ENCODE results near the gene GATC.

Gene GATC

DNA sequence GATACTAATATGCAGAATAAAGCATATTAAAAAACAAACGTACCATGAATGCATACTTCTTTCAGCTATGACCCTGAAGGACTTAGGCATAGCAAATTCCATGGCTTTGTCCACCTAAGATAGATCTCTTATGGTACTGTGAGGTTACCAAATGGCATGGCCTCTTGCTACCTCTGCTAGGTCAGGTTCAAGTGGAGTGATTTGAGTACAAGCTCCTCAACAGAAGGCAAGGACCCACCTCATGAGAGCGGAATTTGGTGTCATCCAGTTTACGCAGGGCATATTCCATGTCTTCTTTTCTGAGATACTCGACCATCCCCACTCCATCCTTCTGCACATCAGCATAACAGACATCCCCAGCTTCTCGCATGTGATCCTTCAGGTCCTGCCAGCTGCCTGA, 17.5 kb downstream of the GATC start:
- no peaks in the 10 kb centered on the region for H3K9me3 ChIP-seq (ENCODE audit: insufficient read depth, low read length, severe bottlenecking)
- H4K20me1 ChIP-seq (ENCODE audit: insufficient read depth, low read length): peaks cover 57% of the 10 kb centered on the region
- no peak overlapping the region for H3K4me3 ChIP-seq (ENCODE audit: low read depth in 1 of 2, low read length in 2 of 2)
- no peaks in the 10 kb centered on the region for H3K27me3 ChIP-seq (ENCODE audit: insufficient read depth, low read length, poor library complexity)
- peaks cover 87% of the 10 kb centered on the region for H3K36me3 ChIP-seq (ENCODE audit: insufficient read depth, low read length)
- TF ChIP-seq EZH2 (IDR thresholded peaks at IDR 0.05; ENCODE audit: borderline replicate concordance, low read depth, low read length, severe bottlenecking): no peak
- TF ChIP-seq, protein P1, sequence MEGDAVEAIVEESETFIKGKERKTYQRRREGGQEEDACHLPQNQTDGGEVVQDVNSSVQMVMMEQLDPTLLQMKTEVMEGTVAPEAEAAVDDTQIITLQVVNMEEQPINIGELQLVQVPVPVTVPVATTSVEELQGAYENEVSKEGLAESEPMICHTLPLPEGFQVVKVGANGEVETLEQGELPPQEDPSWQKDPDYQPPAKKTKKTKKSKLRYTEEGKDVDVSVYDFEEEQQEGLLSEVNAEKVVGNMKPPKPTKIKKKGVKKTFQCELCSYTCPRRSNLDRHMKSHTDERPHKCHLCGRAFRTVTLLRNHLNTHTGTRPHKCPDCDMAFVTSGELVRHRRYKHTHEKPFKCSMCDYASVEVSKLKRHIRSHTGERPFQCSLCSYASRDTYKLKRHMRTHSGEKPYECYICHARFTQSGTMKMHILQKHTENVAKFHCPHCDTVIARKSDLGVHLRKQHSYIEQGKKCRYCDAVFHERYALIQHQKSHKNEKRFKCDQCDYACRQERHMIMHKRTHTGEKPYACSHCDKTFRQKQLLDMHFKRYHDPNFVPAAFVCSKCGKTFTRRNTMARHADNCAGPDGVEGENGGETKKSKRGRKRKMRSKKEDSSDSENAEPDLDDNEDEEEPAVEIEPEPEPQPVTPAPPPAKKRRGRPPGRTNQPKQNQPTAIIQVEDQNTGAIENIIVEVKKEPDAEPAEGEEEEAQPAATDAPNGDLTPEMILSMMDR (IDR thresholded peaks at IDR 0.05; ENCODE audit: borderline replicate concordance, extremely low read depth, low read length, poor library complexity, severe bottlenecking): no peak
- peaks cover 27% of the 10 kb centered on the region for H3K4me1 ChIP-seq (ENCODE audit: insufficient read depth, low read length)
- H2AFZ ChIP-seq (ENCODE audit: low read depth, low read length): no peak overlapping the region
- H3K27ac ChIP-seq (ENCODE audit: low read length): no peak overlapping the region
- DNase-seq (no peak), ATAC-seq (ENCODE audit: insufficient read depth, low read depth) (no peak)
- H3K4me2 ChIP-seq (ENCODE audit: insufficient read depth, low read length): no peak overlapping the region
- H3K9ac ChIP-seq (ENCODE audit: low read depth, low read length): no peak overlapping the region
- peaks cover 74% of the 10 kb centered on the region for H3K79me2 ChIP-seq (ENCODE audit: insufficient read depth, low read length)

DNA sequence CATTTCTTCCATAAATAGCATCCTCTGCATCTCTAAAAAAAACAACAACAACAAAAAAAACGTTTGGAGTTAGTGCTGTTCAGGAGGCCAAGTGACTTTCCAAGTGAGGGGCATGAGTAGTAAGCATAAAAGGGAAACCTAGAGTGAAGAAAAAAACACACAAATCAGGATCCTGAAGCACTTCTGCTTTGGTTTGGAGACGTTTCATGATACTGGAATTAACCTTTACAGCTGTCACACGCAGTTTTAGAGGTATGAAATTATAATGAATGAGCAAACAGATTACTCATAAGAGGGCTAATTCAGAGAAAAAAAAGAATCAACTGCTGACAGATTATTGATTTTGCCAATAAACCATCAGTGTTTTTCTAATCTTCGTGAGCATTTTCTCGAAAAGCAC, 19.5 kb downstream of the GATC start:
- no peak overlapping the region for H2AFZ ChIP-seq (ENCODE audit: low read depth, low read length)
- TF ChIP-seq, protein P1 (IDR thresholded peaks at IDR 0.05; ENCODE audit: borderline replicate concordance, extremely low read depth, low read length, poor library complexity, severe bottlenecking): no peak
- H3K4me2 ChIP-seq (ENCODE audit: insufficient read depth, low read length): peak overlapping the region; percentile 10; the same call in 1 of the 2 replicates
- H3K4me1 ChIP-seq (ENCODE audit: insufficient read depth, low read length): peaks cover 37% of the 10 kb centered on the region
- H3K9ac ChIP-seq (ENCODE audit: low read depth, low read length): no peak overlapping the region
- H3K27ac ChIP-seq (ENCODE audit: low read length): no peak overlapping the region
- H4K20me1 ChIP-seq (ENCODE audit: insufficient read depth, low read length): peaks cover 58% of the 10 kb centered on the region
- no peaks in the 10 kb centered on the region for H3K9me3 ChIP-seq (ENCODE audit: insufficient read depth, low read length, severe bottlenecking)
- H3K79me2 ChIP-seq (ENCODE audit: insufficient read depth, low read length): peaks cover 85% of the 10 kb centered on the region
- ATAC-seq (ENCODE audit: insufficient read depth, low read depth) (no peak), DNase-seq (no peak)
- no peaks in the 10 kb centered on the region for H3K27me3 ChIP-seq (ENCODE audit: insufficient read depth, low read length, poor library complexity)
- peaks cover 68% of the 10 kb centered on the region for H3K36me3 ChIP-seq (ENCODE audit: insufficient read depth, low read length)
- H3K4me3 ChIP-seq (ENCODE audit: low read depth in 1 of 2, low read length in 2 of 2): no peak overlapping the region

DNA sequence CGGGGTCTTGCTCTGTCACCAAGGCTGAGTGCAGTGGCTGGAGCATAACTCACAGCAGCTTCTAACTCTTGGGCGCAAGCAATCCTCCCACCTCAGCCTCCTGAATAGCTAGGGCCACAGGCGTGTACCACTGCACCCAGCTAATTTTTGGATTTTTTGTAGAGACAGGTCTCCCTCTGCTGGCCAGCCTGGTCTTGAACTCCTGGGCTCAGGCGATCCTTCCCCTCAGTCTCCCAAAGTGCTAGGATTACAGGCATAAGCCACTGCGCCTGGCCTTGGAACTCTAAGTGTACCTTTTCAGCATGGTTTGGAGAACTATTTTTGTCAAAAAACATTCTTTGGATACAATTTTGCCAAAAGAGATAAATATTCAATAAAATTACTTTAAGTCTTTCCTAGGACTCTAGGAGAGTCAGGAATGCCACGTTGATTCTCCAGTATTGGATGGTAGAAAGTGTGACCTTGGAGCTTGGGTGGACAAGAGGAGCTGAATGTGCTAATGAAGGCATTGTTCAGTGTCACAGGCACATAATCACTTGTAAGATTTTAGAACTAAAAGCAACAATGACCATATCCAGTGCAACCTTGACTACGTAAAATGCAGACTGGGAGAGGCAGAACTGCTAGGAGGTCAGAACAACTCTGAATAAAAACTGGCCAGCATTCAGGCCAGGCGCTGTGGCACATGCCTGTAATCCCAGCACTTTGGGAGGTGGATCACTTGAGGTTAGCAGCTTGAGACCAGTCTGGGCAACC, 20.5 kb downstream of the GATC start:
- DNase-seq: peak; percentile 55
- Histone ChIP-seq H3K27ac (ENCODE audit: low read length) (no peak overlapping the region), H2AFZ (ENCODE audit: low read depth, low read length) (no peak overlapping the region), H4K20me1 (ENCODE audit: insufficient read depth, low read length) (peaks cover 54% of the 10 kb centered on the region), H3K4me3 (ENCODE audit: low read depth in 1 of 2, low read length in 2 of 2) (peak overlapping the region in 1 of 2 experiments; percentile 27; a peak in 1 of 4 replicates), H3K9ac (ENCODE audit: low read depth, low read length) (peak overlapping the region; percentile 89; the same call in 1 of the 2 replicates), H3K36me3 (ENCODE audit: insufficient read depth, low read length) (peaks cover 60% of the 10 kb centered on the region), H3K27me3 (ENCODE audit: insufficient read depth, low read length, poor library complexity) (no peaks in the 10 kb centered on the region), H3K4me1 (ENCODE audit: insufficient read depth, low read length) (peaks cover 45% of the 10 kb centered on the region), H3K9me3 (ENCODE audit: insufficient read depth, low read length, severe bottlenecking) (no peaks in the 10 kb centered on the region), H3K79me2 (ENCODE audit: insufficient read depth, low read length) (peaks cover 84% of the 10 kb centered on the region), H3K4me2 (ENCODE audit: insufficient read depth, low read length) (peak overlapping the region; percentile 78; the same call in 1 of the 2 replicates)
- TF ChIP-seq, protein P1 (IDR thresholded peaks at IDR 0.05; ENCODE audit: borderline replicate concordance, extremely low read depth, low read length, poor library complexity, severe bottlenecking): peak; percentile 66
- no peak for TF ChIP-seq EZH2 (IDR thresholded peaks at IDR 0.05; ENCODE audit: borderline replicate concordance, low read depth, low read length, severe bottlenecking)
- ATAC-seq (ENCODE audit: insufficient read depth, low read depth): peak; percentile 26; the same call in 2 of the 3 replicates

Data from DND-41 (cell line).